Smooth muscle cell (in vitro differentiated cells): ENCODE results near the gene WDPCP. TPM values are rescaled to one million over a fixed set of nuclear protein-coding genes. Genes with fewer than 3 reads are reported as not detected.
"Not testable (repeated sequence)": the region's sequence is repeated elsewhere in the genome, so short reads cannot be mapped to it uniquely, and the experiment has no call there.

Experiments used
- DNase-seq: peaks from one replicate; lab custom pipeline; 2025; ENCODE audit not compliant: unreplicated experiment; lab: John Stamatoyannopoulos, UW
- H2AFZ ChIP-seq: fragments of 200-600 bp; sonication (generic); 2 replicates; pipeline ENCODE4 v1.6.0; 2016; ENCODE audit warnings: antibody characterized with exemption, low read depth, mild to moderate bottlenecking
- H3F3A ChIP-seq: fragments of 200-600 bp; sonication (generic); 2 replicates; pipeline ENCODE4 v1.6.0; 2017; ENCODE audit warnings: antibody characterized with exemption, low read depth
- H3K27ac ChIP-seq: fragments of 200-600 bp; sonication (generic); 2 replicates; pipeline ENCODE4 v1.5.1; 2016; ENCODE audit warnings: low read depth, mild to moderate bottlenecking
- H3K27me3 ChIP-seq: fragments of 200-600 bp; sonication (generic); 2 replicates; pipeline ENCODE4 v1.6.1; 2016; ENCODE audit warnings: low read depth, mild to moderate bottlenecking
- H3K36me3 ChIP-seq: fragments of 200-600 bp; sonication (generic); 2 replicates; pipeline ENCODE4 v1.5.1; 2016; ENCODE audit warnings: low read depth
- H3K4me1 ChIP-seq: fragments of 200-600 bp; sonication (generic); 2 replicates; pipeline ENCODE4 v1.5.1; 2016; ENCODE audit warnings: low read depth
- H3K4me2 ChIP-seq: fragments of 200-600 bp; sonication (generic); 2 replicates; pipeline ENCODE4 v1.6.0; 2016; ENCODE audit warnings: mild to moderate bottlenecking
- H3K4me3 ChIP-seq: fragments of 200-600 bp; sonication (generic); 2 replicates; pipeline ENCODE4 v1.5.1; 2016; ENCODE audit warnings: mild to moderate bottlenecking
- H3K79me2 ChIP-seq: fragments of 200-600 bp; sonication (generic); 2 replicates; pipeline ENCODE4 v1.6.0; 2016; ENCODE audit warnings: low read depth, mild to moderate bottlenecking
- H3K9ac ChIP-seq: fragments of 200-600 bp; sonication (generic); 2 replicates; pipeline ENCODE4 v1.6.0; 2016; ENCODE audit warnings: low read depth
- H3K9me3 ChIP-seq: fragments of 200-600 bp; sonication (generic); replicated peaks from 2 replicates; pipeline ENCODE4 v1.5.1; 2016; ENCODE audit warnings: low read depth
- H4K20me1 ChIP-seq: fragments of 200-600 bp; sonication (generic); 2 replicates; pipeline ENCODE4 v1.6.0; 2016; ENCODE audit warnings: low read depth
- CTCF ChIP-seq: fragments of 200-600 bp; sonication (generic); IDR thresholded peaks from 2 replicates; pipeline ENCODE4 v1.5.1; 2017; ENCODE audit warnings: borderline replicate concordance, mild to moderate bottlenecking, antibody characterized with exemption; ENCODE audit not compliant: insufficient read depth, poor library complexity, severe bottlenecking
- WGBS: methylation state at CpG from one replicate; pipeline ENCODE4 v1.1.7; 2016; ENCODE audit warnings: low lambda C conversion rate; 5-methylcytosine and 5-hydroxymethylcytosine counted together
- polyA plus RNA-seq: library from polyadenylated mRNA; unstranded; fragments of >200 nt; fragmentation: Nextera tagmentation; extraction: Ambion mirVana; gene quantifications from 2 replicates; pipeline ENCODE4 v1.2.1, GENCODE V29; 2016
- total RNA-seq: library from RNA; depleted of rRNA; stranded (reverse); fragments of >200 nt; gene quantifications from 2 replicates; pipeline ENCODE4 v1.2.3, GENCODE V29; 2014

WDPCP gene
- total and polyA plus RNA-seq, 2 experiments from 2014 or later = 7.5 to 8.1 TPM

DNA sequence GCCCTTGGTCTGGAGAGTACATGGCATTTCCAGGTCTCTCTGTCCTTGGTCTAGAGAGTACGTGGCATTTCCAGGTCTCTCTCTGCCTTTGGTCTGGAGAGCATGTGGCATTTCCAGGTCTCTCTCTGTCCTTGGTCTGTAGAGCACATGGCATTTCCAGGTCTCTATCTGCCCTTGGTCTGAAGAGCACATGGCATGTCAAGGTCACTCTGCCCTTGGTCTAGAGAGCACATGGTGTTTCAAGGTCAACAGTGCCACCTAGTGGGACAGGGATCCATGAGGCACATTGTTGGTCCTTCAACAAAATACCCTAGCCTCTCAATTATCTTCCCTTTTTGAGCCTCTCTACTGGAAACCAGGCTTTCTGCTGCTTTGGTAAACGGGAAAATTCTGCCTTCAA is 287.4 kb downstream of the WDPCP start:
- 100% methylated on average over 2 of the region's 2 CpGs for WGBS
- no peaks in the 10 kb centered on the region for H4K20me1 ChIP-seq
- no peaks in the 10 kb centered on the region for H3K27me3 ChIP-seq
- no peak for DNase-seq
- H3K27ac ChIP-seq = no peak overlapping the region
- no peaks in the 10 kb centered on the region for H3F3A ChIP-seq
- no peak overlapping the region for H3K4me2 ChIP-seq
- no peaks in the 10 kb centered on the region for H3K79me2 ChIP-seq
- no peak overlapping the region for H2AFZ ChIP-seq
- peaks cover 9% of the 10 kb centered on the region for H3K36me3 ChIP-seq
- no peak overlapping the region for H3K9ac ChIP-seq
- no peaks in the 10 kb centered on the region for H3K4me1 ChIP-seq
- no peak overlapping the region for H3K4me3 ChIP-seq
- peaks cover 14% of the 10 kb centered on the region for H3K9me3 ChIP-seq
- no peak for TF ChIP-seq CTCF

DNA sequence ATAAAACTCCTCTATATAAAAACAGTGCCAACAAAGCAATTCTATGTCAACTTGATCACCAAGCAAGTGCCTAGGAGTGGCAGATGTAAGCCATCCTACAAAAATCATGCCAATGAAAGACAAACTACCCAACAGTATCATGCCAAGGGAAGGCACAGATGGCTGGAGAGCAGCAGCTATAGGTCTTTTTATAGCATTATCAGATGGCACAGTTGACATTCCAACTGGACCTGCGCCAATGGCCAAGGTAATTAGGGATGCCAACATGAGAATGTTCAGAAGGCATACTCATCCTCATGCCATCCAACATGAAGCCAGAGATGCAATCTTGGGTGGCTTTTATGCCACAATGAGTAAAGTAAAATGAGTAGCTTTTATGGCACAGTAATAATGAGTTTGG is 300.3 kb downstream of the WDPCP start:
- no peak overlapping the region for H3K27ac ChIP-seq
- TF ChIP-seq CTCF = no peak
- 97% methylated on average over 1 of the region's 1 CpG for WGBS
- no peak overlapping the region for H3K4me3 ChIP-seq
- no peaks in the 10 kb centered on the region for H4K20me1 ChIP-seq
- no peaks in the 10 kb centered on the region for H3F3A ChIP-seq
- no peak overlapping the region for H3K4me2 ChIP-seq
- no peak for DNase-seq
- H3K79me2 ChIP-seq = no peaks in the 10 kb centered on the region
- H3K9ac ChIP-seq = no peak overlapping the region
- H3K27me3 ChIP-seq = no peaks in the 10 kb centered on the region
- H3K9me3 ChIP-seq = peaks cover 2% of the 10 kb centered on the region
- no peaks in the 10 kb centered on the region for H3K36me3 ChIP-seq
- H3K4me1 ChIP-seq = no peaks in the 10 kb centered on the region
- no peak overlapping the region for H2AFZ ChIP-seq

- H3K36me3 ChIP-seq, DNase-seq, H3K79me2 ChIP-seq, H3K9me3 ChIP-seq, H3K9ac ChIP-seq, H4K20me1 ChIP-seq, H3F3A ChIP-seq, H2AFZ ChIP-seq, H3K4me1 ChIP-seq, H3K4me2 ChIP-seq, H3K4me3 ChIP-seq, H3K27ac ChIP-seq, H3K27me3 ChIP-seq: not testable (repeated sequence)
- WGBS = 98% methylated on average over 4 of the region's 4 CpGs
Observed at GRCh38 chr2:63286520-63286919, 301.8 kb downstream of the WDPCP start.

DNA sequence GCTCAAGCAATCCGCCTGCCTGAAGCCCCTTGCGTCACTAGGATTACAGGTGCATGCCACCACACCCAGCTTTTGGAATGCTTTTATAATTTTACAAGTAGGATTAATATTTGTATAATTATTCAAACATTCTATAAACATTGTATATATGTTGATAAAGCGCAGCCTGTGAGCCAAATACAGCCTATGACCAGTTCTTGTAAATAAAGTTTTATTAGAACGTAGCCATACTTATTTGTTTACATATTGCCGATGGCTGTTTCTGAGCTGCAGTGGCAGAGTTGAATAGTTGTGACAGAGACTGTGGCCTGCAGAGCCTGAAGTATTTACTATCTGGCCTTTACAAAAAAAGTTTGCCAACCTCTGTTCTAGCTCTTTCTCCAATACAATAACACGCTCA is 305.0 kb downstream of the WDPCP start:
- H2AFZ ChIP-seq = no peak overlapping the region
- H3K27ac ChIP-seq = no peak overlapping the region
- no peaks in the 10 kb centered on the region for H3K4me1 ChIP-seq
- H3K36me3 ChIP-seq = no peaks in the 10 kb centered on the region
- DNase-seq = no peak
- no peaks in the 10 kb centered on the region for H3K27me3 ChIP-seq
- H3K9me3 ChIP-seq = peaks cover 2% of the 10 kb centered on the region
- H3K9ac ChIP-seq = no peak overlapping the region
- no peak for TF ChIP-seq CTCF
- H4K20me1 ChIP-seq = no peaks in the 10 kb centered on the region
- 92% methylated on average over 6 of the region's 6 CpGs for WGBS
- no peak overlapping the region for H3K4me3 ChIP-seq
- no peaks in the 10 kb centered on the region for H3F3A ChIP-seq
- no peaks in the 10 kb centered on the region for H3K79me2 ChIP-seq
- H3K4me2 ChIP-seq = no peak overlapping the region
